ENCODE results near the gene CACFD1. TPM values are rescaled to one million over a fixed set of nuclear protein-coding genes. Genes with fewer than 3 reads are reported as not detected.

The CACFD1 gene
- total RNA-seq, 1 experiment from 2014 or later: 0.37 TPM

DNA sequence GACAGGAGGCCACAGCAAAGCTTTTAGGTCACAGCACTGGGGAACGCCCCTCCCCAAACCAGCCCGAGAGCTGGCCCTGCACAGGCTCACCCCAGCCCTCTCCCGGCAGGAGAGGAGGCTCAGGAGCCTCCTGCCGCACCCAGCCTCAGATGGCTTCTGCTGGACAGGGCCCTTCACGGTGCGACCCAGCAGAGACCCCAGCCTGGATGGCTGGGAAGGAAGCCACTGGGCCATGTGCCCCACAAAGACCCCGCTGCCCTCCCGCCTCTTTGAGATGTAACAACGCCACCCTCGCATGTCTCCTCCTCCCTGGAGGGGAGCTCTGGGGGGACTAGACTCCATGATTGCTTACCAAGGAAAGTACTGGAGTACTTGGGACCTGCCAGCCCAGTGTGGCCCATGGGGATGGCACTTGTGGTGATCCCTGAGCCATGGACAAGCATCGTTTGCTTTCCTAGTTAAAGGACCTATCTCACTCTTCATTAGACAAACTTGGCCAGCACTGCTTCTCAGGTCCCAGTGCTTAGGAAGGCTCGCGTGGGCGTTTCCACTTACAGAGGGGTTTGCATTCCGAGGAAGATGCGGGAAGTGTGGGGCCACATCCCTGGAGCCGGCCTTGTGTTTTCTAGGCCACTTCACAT, 56.0 kb downstream of the CACFD1 start:
- no peak for DNase-seq (ENCODE audit: low read depth)

DNA sequence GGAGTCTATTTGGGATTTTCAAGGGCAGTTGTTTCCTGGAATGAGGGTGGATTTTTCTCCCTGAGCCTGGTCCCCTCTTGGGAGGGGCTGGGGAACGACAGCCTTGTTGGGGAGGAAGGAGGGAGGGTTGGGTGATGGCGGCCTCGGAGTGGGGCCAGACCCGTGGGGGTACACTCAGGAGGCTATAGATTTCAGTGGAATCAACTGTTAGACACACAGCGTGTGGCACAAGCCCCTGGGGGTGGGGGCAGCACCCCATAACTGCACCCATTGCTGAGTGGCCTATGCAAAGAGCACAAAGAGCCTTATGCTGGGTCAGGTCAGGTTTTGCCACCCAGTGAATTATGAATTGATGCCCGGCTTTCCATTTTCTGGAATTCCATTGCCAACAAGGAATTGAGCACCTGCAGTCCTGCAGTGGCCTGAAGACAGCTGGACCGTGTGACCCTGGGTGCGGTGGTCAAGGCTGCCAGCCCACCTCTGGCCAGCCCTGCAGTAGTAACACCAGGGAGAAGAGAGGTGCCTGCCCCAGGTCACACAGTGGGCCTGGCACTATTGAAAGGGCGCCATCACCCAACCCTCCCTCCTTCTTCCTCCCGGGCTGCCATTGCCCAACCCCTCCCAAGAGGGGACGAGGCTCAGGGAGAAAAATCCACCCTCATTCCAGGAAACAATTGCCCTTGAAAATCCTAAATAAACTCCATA, 56.6 kb downstream of the CACFD1 start:
- no peak for DNase-seq (ENCODE audit: low read depth)

DNA sequence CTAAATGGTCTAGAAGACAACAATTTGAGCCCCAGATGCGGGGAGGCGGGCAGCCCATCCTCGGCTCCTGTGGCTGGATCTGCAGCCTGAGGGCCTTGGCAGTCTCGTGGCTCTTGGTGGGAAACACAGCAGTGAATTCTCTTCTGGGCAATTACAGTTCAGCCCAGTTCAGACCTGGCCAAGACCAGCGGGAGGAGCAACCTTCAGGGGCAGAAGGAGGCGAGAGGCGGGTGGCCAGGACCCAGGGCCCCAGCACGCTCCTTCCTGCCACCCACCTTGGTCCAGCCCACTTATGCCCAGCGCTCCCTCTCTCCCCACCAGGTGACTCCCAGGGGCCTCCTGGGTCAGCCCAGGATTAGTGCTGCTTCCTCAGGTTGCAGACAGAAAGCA, 57.2 kb downstream of the CACFD1 start:
- no peak for DNase-seq (ENCODE audit: low read depth)

DNA sequence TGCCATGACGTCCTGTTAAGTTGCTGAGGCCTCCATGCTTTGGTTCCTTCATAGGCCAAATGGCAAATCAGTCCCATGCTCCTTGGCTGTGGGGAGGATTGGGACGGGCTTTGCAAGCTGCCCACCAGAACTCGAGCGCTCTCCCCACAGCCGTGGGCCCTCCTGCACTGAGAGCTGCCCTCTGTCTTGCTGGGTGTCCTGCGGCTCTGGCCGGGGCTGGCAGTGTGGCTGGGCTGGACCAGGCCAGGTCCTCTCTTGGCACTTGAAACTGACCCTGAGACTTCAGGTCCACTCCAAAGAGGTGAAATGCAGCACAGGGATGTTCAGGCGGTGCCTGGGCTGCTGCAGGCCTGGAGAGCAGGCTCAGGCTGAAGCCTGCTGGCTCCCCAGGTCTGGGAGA, 57.9 kb downstream of the CACFD1 start:
- DNase-seq (ENCODE audit: low read depth): no peak

DNA sequence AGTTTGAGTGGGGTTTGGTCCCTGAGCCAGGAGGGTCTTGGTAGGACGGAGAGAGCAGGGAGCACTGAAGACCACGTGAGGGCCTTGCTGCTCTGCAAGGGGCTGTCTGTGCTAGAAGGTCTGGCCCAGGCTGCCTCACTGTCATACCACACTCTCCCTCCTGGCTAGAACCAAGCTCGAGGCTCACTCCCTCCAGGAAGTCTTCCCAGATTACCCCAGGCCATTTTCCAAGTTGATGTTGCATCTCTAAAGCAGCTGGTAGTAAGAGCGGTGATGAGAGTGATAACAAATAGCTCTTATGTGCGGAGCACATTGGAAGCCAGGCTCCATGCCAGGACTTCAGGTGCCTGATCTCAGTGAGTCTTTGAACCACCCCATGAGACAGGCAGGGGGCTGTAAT, 58.4 kb downstream of the CACFD1 start:
- no peak for DNase-seq (ENCODE audit: low read depth)

DNA sequence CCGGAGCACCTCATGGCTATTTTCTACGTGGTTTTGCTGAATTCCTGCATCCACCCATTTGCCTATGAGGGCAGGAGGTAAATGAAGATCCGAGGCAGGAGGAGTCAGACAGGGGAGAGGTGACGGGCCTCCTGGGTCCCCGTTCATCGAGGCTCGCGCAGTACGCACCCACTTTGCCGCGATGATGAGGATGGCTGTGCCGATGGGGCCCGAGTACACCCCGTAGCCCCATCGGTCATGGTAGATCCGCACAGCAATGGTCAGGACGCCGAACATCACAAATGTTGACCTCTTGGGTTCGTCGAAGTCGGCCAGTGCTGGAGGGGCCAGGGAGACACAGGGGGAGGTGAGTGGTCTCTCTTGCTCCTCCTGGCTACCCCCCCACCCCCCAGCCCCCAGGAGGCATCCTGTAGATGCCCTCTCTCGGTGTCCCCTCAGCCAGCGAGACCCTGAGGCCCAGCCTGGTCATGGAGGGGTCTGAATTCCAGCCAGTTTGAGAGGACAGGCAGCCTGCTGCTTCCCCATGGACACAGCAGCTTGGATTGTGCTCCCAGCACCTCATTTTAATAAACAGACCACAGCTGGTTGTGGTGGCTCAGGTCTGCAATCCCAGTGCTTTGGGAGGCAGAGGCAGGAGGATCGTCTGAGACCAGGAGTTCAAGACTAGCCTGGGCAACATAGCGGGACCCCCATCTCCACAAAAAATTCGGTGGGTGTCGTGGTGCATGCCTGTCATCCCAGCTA, 59.1 kb downstream of the CACFD1 start:
- DNase-seq (ENCODE audit: low read depth): no peak

DNA sequence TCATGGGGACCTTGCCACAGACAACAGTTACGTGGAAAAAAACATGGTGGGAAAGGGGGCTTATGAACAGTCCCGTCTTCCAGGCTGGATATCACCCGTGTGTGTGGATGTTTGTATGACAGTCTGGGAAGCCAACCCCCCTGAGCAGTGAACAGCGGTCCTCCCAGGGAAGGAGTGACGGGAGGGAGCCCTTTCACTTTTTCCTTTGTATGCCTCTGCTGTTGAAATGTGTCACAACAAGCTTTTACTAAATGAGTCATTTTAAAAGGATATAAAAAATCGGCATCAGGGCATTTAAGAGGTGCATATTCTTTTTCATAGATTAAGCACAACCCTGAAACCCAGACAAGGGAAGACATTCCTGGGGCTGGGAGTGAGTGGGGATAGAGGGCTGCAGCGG, 59.9 kb downstream of the CACFD1 start:
- DNase-seq (ENCODE audit: low read depth): peak; percentile 6

DNA sequence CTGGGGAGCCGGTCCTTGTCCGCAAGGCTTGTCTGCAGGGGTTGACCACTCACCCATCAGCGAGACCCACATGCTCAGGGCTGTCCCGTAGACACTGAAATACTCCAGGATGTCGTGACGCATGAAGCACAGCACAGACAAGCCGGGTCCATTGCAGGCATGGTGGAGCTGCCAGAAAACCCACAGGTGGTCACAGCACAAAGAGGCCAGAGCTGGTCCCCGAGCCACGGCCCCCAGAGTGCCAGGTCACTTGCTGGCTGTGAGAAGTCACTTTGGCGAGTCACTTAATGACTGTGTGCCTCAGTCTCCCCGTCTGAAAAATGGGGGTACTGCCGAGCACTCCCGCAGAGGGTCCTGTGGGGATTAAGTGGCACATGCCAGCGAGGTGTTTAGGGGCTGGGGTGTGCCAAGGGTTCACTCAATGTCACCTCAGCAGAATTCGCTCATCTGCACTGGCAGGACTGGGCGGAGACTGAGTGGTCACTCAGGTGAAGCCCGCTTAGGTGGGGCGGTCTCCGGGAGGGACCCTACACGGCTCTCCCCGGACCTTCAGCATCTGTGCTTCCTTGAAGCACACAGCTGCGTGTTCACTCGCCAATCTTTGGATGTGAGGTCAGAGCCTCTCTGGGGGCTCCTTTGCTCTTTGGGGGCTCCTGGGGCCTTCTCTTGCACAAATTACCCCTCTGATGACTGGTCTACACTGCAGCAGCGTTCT, 60.5 kb downstream of the CACFD1 start:
- DNase-seq (ENCODE audit: low read depth): no peak

Other genes starting within 250 kb of the CACFD1 start
- gene ABO, start 184.8 kb upstream of the CACFD1 start, total RNA-seq (2014; rRNA removed; shearing (Covaris generic)): not detected in 2 replicates
- 25.1 and 36.1 TPM in 2 replicates for gene SURF6, start 123.8 kb upstream of the CACFD1 start, total RNA-seq (2014; rRNA removed; shearing (Covaris generic))
- gene MED22, start 111.8 kb upstream of the CACFD1 start, total RNA-seq (2014; rRNA removed; shearing (Covaris generic)): 26.4 and 33.4 TPM in 2 replicates
- gene RPL7A, start 111.8 kb upstream of the CACFD1 start, total RNA-seq (2014; rRNA removed; shearing (Covaris generic)): 2,307 and 2,771 TPM in 2 replicates
- 35.3 and 40.9 TPM in 2 replicates for gene SURF1, start 103.5 kb upstream of the CACFD1 start, total RNA-seq (2014; rRNA removed; shearing (Covaris generic))
- gene SURF2, start 103.4 kb upstream of the CACFD1 start, total RNA-seq (2014; rRNA removed; shearing (Covaris generic)): 92.7 and 110 TPM in 2 replicates
- gene SURF4, start 83.9 kb upstream of the CACFD1 start, total RNA-seq (2014; rRNA removed; shearing (Covaris generic)): 220 and 286 TPM in 2 replicates
- not detected in 2 replicates for gene STKLD1, start 83.6 kb upstream of the CACFD1 start, total RNA-seq (2014; rRNA removed; shearing (Covaris generic))
- gene REXO4, start 42.0 kb upstream of the CACFD1 start, total RNA-seq (2014; rRNA removed; shearing (Covaris generic)): 28.8 and 31.6 TPM in 2 replicates
- gene ADAMTS13, start 37.6 kb upstream of the CACFD1 start, total RNA-seq (2014; rRNA removed; shearing (Covaris generic)): 0.07 and 0.19 TPM in 2 replicates
- 2.3 and 2.4 TPM in 2 replicates for gene SLC2A6, start 19.1 kb downstream of the CACFD1 start, total RNA-seq (2014; rRNA removed; shearing (Covaris generic))
- not detected in 2 replicates for gene MYMK, start 65.0 kb downstream of the CACFD1 start, total RNA-seq (2014; rRNA removed; shearing (Covaris generic))
- gene ADAMTSL2, start 74.7 kb downstream of the CACFD1 start, total RNA-seq (2014; rRNA removed; shearing (Covaris generic)): not detected in 2 replicates
- gene FAM163B, start 149.4 kb downstream of the CACFD1 start, total RNA-seq (2014; rRNA removed; shearing (Covaris generic)): not detected in 2 replicates
- gene DBH, start 176.4 kb downstream of the CACFD1 start, total RNA-seq (2014; rRNA removed; shearing (Covaris generic)): not detected in 2 replicates